B cell (primary cell): ENCODE measurements around the gene NF2.
A peak's percentile ranks its signal among the peaks of the same experiment; 100 is the strongest.

Experiments used
- CTCF ChIP-seq: fragments of 200-600 bp; IDR thresholded peaks from one replicate; pipeline ENCODE4 v1.8.0; 2022; ENCODE audit warnings: antibody characterized with exemption, mild to moderate bottlenecking
- EZH2 ChIP-seq: IDR thresholded peaks from 2 replicates; pipeline ENCODE4 v1.6.1; 2012; ENCODE audit warnings: borderline replicate concordance, low read depth, mild to moderate bottlenecking, moderate library complexity, low read length; ENCODE audit not compliant: insufficient read depth, poor library complexity, severe bottlenecking

- TF ChIP-seq CTCF (peak; percentile 67), EZH2 (no peak)
Measured at GRCh38 chr22:29635734-29636357, 32.4 kb downstream of the NF2 start.
